GM19395 (cell line): ENCODE results near the gene SMIM5.
A peak's percentile ranks its signal among the peaks of the same experiment; 100 is the strongest.

ENCODE experiments used
- ATAC-seq: cut with Tn5 transposase; IDR thresholded peaks from one replicate; pipeline ENCODE4 v1.9.1; 2021; ENCODE audit warnings: mild to moderate bottlenecking, moderate library complexity; ENCODE audit not compliant: unreplicated experiment

Gene SMIM5

DNA sequence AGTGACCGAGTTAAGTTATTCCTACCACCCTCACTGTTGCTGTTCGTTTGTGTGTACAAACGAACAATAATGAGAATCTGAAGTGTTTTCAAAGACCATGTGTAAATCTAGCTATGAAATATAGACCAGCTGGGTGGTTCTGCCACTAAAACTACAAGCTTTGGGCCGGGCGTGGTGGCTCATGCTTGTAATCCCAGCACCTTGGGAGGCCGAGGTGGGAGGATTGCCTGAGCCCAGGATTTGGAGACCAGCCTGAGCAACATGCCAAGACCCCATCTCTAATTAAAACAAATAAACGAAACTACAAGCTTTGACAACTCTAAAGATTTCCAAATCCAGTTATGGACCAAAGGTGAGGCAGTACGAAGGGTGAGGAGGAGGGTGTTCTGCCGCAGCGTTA lies 32.7 kb downstream of the SMIM5 start:
- no peak for ATAC-seq

GRCh38 chr17:75666959-75667790 lies 33.9 kb downstream of the SMIM5 start, which contains the start of the genes RECQL5 and SAP30BP:
RECQL5 (minus strand) TSS chr17:75667154; CDS start chr17:75666557, 597 bp downstream.
SAP30BP (plus strand) TSS chr17:75667338; CDS start chr17:75667373, 35 bp downstream.
- ATAC-seq: no peak

- ATAC-seq: no peak
Observed at GRCh38 chr17:75667825-75668224, 34.6 kb downstream of the SMIM5 start.

- ATAC-seq: no peak
Observed at GRCh38 chr17:75668489-75668888, 35.3 kb downstream of the SMIM5 start.

- ATAC-seq: no peak
Observed at GRCh38 chr17:75670868-75671267, 37.6 kb downstream of the SMIM5 start.

DNA sequence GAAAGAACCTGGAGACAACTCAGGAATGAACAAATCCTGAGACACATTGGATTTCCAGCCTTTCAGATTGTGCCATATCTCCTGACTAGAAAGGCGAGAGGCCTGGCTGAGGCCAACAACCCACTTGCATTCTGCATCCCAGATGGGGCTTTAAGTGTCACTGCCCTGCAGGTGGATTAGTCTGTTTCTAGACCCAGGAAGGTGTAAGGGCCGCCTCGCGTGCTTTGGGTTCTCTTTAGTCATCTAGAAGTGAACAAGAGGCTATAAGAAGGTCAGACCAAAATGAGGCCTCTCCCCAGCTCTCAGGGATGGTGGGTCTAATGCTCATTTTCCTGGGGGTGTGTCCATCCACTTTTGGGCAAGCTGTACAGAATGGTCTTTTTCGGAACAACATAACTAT lies 38.8 kb downstream of the SMIM5 start:
- ATAC-seq: no peak

- no peak for ATAC-seq
Observed at GRCh38 chr17:75673487-75673886, 40.3 kb downstream of the SMIM5 start.

GRCh38 chr17:75676461-75676860 lies 43.2 kb downstream of the SMIM5 start:
- ATAC-seq: no peak

DNA sequence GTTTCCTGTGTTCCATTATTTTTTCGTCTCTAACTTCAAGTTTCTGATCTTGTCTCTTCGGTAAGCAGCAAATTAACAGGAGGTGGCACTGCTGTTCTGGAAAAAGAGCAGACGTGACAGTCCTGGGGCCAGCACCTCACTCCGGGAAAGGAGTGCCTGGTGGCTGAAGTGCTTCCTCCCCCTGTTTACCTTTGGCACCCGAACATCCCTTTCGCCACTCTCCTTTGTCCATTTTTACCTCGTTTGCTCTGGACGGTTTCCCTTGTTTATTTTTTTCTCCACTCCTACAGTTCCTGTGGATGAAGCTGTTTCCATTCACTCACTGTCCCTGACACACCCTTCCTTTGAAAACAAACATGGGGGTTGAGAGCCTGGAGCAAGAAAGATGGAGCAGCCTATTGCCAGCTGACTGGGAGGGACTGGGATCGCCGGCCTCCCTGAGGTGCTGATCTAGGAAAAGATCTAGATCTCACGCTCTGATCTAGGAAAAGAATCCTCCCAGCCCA lies 46.5 kb downstream of the SMIM5 start:
- ATAC-seq: no peak

GRCh38 chr17:75680431-75680830 lies 47.2 kb downstream of the SMIM5 start:
- no peak for ATAC-seq

DNA sequence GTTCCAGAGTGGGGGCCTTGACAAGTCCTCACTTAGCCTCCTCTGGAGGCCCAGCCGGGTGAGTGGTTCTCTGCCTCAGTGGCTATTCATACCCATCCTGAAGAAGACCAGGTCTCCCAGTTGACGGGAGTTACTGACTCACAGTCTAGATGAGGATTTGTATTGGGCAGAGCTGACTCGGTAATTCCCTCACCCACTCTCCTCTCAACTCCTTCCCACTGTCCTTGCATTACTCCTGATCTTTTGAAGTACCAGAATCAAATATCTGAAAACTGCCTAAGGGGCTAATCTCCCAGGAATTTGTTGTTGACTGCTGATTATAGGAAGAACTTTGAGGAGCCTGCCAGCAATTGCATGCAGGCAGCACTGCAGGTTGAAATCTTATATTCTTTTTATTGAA lies 48.1 kb downstream of the SMIM5 start:
- no peak for ATAC-seq

DNA sequence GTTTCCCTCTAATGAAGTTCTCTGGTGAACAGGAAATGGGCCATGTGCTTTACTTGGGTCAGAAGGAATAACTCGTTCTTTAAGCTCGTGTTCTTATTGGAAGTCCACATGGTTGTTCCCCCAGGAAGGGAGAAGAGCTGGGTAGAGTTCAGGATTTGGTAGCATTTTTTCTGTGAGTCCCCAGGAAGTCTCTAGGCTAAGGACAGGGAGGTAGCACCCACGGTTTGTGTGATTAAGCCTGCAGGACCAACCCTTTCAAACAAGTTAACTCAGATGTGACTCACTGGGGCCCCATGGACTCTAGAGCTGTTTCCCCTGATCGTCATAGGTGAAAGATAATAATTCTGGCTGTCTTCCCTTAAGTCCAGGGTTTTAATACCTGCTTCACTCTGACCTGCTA lies 50.3 kb downstream of the SMIM5 start:
- ATAC-seq: no peak

DNA sequence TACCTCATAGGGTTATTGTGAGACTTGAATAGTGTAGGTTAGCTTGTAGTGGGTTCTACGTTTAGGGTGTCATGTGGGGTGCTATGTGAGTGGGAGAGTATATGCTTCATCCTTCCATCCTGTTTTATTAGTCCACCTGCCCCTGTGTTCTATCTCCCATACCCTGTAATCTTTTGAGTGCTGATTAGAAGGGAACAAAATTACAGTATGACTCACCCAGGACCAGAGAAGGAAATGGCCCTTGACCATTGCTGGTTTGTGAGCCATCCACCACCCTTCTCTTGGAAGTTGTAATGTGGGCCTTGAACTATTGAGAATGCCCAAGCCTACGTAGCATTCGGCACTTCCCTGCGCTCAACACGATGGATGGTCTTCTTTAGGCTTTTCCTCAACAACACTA lies 51.0 kb downstream of the SMIM5 start:
- no peak for ATAC-seq

GRCh38 chr17:75684924-75685323 lies 51.7 kb downstream of the SMIM5 start:
- no peak for ATAC-seq

GRCh38 chr17:75685499-75685898 lies 52.3 kb downstream of the SMIM5 start:
- ATAC-seq: no peak

- ATAC-seq: no peak
Observed at GRCh38 chr17:75688209-75688825, 55.1 kb downstream of the SMIM5 start.

- ATAC-seq: peak; percentile 57
Observed at GRCh38 chr17:75689441-75689873, 56.2 kb downstream of the SMIM5 start.
